GM18868 (cell line): ENCODE results near the gene TNS4.
A peak's percentile ranks its signal among the peaks of the same experiment; 100 is the strongest.
"Not testable (repeated sequence)": the region's sequence is repeated elsewhere in the genome, so short reads cannot be mapped to it uniquely, and the experiment has no call there.

Experiments used
- ATAC-seq: cut with Tn5 transposase; IDR thresholded peaks from one replicate; pipeline ENCODE4 v1.9.1; 2021; ENCODE audit warnings: mild to moderate bottlenecking, moderate library complexity; ENCODE audit not compliant: unreplicated experiment

TNS4 gene, protein sequence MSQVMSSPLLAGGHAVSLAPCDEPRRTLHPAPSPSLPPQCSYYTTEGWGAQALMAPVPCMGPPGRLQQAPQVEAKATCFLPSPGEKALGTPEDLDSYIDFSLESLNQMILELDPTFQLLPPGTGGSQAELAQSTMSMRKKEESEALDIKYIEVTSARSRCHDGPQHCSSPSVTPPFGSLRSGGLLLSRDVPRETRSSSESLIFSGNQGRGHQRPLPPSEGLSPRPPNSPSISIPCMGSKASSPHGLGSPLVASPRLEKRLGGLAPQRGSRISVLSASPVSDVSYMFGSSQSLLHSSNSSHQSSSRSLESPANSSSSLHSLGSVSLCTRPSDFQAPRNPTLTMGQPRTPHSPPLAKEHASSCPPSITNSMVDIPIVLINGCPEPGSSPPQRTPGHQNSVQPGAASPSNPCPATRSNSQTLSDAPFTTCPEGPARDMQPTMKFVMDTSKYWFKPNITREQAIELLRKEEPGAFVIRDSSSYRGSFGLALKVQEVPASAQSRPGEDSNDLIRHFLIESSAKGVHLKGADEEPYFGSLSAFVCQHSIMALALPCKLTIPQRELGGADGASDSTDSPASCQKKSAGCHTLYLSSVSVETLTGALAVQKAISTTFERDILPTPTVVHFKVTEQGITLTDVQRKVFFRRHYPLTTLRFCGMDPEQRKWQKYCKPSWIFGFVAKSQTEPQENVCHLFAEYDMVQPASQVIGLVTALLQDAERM

DNA sequence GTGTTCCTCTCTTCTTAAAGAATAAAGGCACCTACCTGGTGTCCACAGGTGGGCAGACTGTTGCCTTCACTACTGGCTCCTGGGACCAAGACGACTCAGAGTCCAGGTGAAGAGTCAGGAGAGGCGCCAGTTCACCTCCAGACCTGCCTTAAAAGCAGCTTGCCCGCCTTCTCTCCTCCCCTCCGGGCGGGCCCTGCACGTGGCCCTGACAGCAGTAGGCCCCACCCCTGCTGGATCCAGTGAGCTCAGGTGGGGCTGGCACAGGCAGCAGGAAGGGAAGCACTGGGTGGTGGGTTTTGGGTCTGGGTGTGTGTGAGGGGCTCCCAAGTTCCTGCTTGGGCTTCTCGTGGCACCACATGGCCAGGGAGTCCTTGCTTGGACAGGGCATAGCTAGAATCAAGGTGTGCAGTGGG is at the start of gene TNS4:
TNS4 (minus strand) TSS at position 125 of the 413 bp plus-strand sequence. CDS start 5,198 bp downstream, outside the sequence.
- no peak for ATAC-seq

GRCh38 chr17:40550608-40551007 is 49.2 kb upstream of the TNS4 start:
- ATAC-seq: no peak

DNA sequence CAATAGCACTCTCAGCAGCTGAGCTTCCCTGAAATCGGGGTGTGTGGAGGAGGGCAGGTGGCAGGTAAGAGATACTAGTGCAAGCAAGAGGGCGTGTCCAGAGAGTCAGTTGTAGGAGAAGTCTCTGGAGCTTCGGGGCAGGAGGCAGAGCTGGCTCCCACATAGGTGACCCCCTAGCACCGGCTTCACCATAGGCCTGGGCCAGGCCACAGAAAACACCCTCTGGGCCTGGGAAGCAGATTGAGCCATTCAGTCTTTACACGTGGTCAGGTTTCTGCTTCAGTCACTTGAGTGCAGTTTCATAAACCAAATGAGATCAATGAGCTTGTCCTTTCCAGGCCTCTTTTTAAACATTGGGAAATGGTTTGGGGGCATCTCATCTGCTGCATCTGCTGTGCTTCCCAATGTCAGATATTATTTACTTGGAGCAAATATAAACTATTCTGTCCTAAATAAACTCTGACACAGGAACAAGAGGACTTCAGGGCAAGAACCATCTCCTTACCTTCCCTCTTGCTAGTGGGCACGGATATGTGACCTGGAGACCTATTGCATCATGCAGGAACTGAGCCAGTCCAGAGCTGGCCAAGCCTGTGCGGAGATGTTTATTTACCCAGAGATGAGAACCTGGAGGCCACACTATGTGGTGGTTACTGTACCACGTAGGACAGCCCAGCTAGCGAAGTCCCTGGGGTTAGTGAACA is 47.7 kb upstream of the TNS4 start:
- ATAC-seq: no peak

DNA sequence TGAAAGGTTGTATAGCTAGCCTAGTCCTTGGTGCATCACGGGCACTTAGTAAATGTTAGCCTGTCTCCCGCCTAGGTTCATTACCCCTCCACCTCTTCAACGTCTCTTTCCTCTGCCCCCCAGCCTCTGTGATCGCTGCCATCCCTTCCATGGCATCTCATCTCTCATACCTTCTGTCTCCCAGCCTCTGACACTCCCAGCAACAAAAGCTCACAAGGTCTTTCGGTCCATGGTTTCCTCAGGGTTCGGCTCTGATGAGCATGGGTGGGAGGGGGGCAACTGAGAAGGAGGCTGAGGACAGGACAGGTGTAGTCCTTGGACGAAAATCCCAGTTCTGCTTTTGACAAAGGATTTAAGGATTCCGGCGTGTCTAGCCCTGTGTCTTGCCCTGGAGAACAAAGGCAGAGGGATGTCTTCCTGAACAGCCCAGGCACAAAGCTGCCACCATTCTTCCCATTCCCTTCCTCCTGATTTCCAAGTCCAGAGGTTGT is 47.1 kb upstream of the TNS4 start:
- no peak for ATAC-seq

GRCh38 chr17:40547785-40548478 is 46.5 kb upstream of the TNS4 start:
- ATAC-seq: no peak

GRCh38 chr17:40547079-40547784 is 45.8 kb upstream of the TNS4 start:
- no peak for ATAC-seq

GRCh38 chr17:40546497-40546896 is 45.1 kb upstream of the TNS4 start:
- ATAC-seq: not testable (repeated sequence)

DNA sequence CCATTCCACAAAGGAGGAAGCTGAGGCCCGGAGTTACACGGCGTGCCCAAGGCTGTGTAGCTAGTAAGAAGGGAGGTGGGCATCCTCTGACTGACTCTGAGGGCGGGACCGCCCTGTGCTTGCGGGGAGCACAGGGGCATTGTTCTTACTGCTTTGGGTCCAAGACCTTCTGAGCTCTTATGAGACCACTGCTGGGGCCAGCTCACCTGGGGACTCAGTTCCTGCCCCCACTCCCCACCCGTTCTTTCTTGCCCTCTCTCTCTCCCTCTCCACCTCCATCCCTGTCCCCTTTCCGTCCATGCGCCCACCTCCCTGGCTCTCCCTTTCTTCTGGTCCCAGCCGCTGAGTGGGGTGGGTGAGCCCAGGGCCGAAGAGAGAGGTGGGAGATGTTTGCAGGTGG is 44.2 kb upstream of the TNS4 start:
- ATAC-seq: no peak

- ATAC-seq: peak; percentile 53
These were observed 41.4 kb upstream of the TNS4 start for GRCh38 chr17:40542558-40543411.

- no peak for ATAC-seq
These were observed 40.6 kb upstream of the TNS4 start for GRCh38 chr17:40541873-40542557.

GRCh38 chr17:40541060-40541872 is 39.8 kb upstream of the TNS4 start:
- ATAC-seq: no peak

DNA sequence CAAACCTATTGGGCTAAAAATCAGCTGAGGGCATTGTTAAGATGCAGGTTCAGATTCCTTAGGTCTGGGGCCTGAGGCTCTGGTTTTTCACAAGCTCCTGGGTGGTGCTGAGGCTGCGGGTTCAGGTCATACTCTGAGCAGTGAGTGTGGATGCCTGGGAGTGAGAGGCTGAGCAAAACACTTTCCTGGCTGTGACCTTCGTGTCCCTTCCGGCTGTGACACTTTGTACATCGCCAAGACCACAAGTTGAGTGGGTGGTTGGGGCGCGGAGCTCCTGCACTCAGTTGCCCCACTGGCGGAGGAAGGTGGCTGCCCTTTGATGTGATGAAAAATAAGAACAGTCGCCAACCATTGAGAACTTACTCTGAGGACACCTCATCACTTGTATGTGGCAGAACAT is 39.0 kb upstream of the TNS4 start:
- ATAC-seq: no peak

GRCh38 chr17:40539711-40540411 is 38.4 kb upstream of the TNS4 start:
- ATAC-seq: no peak

GRCh38 chr17:40538936-40539705 is 37.7 kb upstream of the TNS4 start:
- no peak for ATAC-seq

- ATAC-seq: no peak
These were observed 36.9 kb upstream of the TNS4 start for GRCh38 chr17:40538019-40538935.
